HEK293 (cell line): ENCODE results near the gene ABCG4.

Source experiments
- CTCF ChIA-PET: fragments of 350-600 bp; formaldehyde crosslinking; extraction: SDS; loops from one replicate; lab custom pipeline; 2021; ENCODE audit warnings: antibody characterized with exemption; lab: Yijun Ruan, JAX
- POLR2A ChIA-PET: fragments of 300-600 bp; formaldehyde crosslinking; extraction: SDS; loops from one replicate; lab custom pipeline; 2020; ENCODE audit warnings: antibody characterized with exemption, inconsistent platforms; lab: Yijun Ruan, JAX
- H3K27ac ChIP-seq: fragments of 200-500 bp; sonication (Bioruptor generic); 2 replicates; pipeline ENCODE4 v1.5.1; 2014; ENCODE audit warnings: low read depth, low read length, control low read depth, inconsistent platforms; ENCODE audit errors: extremely low read depth
- H3K36me3 ChIP-seq, 2 experiments: fragments of 200-500 bp in 1 of 2; sonication (Bioruptor generic) in 1 of 2; 1 replicate in 1 of 2; 2 replicates in 1 of 2; pipeline ENCODE4 v1.5.1; 2014 to 2017; ENCODE audit warnings: inconsistent platforms in 2 of 2, low read length in 2 of 2; ENCODE audit not compliant: control insufficient read depth in 2 of 2, insufficient read depth in 1 of 2
- H3K4me1 ChIP-seq: fragments of 200-500 bp; sonication (Bioruptor generic); 2 replicates; pipeline ENCODE4 v1.5.1; 2014; ENCODE audit warnings: mild to moderate bottlenecking, low read length, inconsistent platforms; ENCODE audit not compliant: control insufficient read depth, insufficient read depth
- H3K4me3 ChIP-seq: 2 replicates; pipeline ENCODE4 v1.5.1; 2011; ENCODE audit warnings: low read depth, mild to moderate bottlenecking, control low read depth, low read length, moderate library complexity
- H3K9me3 ChIP-seq: fragments of 200-500 bp; sonication (Bioruptor generic); 2 replicates; pipeline ENCODE4 v1.5.1; 2014; ENCODE audit warnings: low read depth, low read length, inconsistent platforms; ENCODE audit not compliant: control insufficient read depth, insufficient read depth
- HOXA7 ChIP-seq: sonication (generic); formaldehyde crosslinking; IDR thresholded peaks from 2 replicates; pipeline ENCODE4 v1.8.1; 2022; ENCODE audit warnings: missing genetic modification reagents, borderline replicate concordance
- KLF16 ChIP-seq: fragments of 450-650 bp; formaldehyde crosslinking; IDR thresholded peaks from 2 replicates; pipeline ENCODE4 v1.5.1; 2017; ENCODE audit warnings: missing biosample characterization, missing genetic modification characterization
- MEIS1 ChIP-seq: sonication (generic); formaldehyde crosslinking; IDR thresholded peaks from 2 replicates; pipeline ENCODE4 v1.8.1; 2022; ENCODE audit warnings: missing genetic modification reagents, mild to moderate bottlenecking, borderline replicate concordance
- OVOL3 ChIP-seq: fragments of 450-650 bp; formaldehyde crosslinking; IDR thresholded peaks from 2 replicates; pipeline ENCODE4 v1.5.1; 2016; ENCODE audit warnings: missing biosample characterization, missing genetic modification characterization
- PRDM1 ChIP-seq: fragments of 450-650 bp; formaldehyde crosslinking; IDR thresholded peaks from 2 replicates; pipeline ENCODE4; 2016; ENCODE audit warnings: missing biosample characterization, missing genetic modification characterization
- SP3 ChIP-seq: fragments of 450-650 bp; formaldehyde crosslinking; IDR thresholded peaks from 2 replicates; pipeline ENCODE4 v1.5.1; 2016; ENCODE audit warnings: missing biosample characterization, missing genetic modification characterization
- ZBTB17 ChIP-seq: fragments of 450-650 bp; formaldehyde crosslinking; IDR thresholded peaks from 2 replicates; pipeline ENCODE4 v1.5.1; 2016; ENCODE audit warnings: missing biosample characterization, missing genetic modification characterization
- ZNF10 ChIP-seq: fragments of 450-650 bp; formaldehyde crosslinking; IDR thresholded peaks from 2 replicates; pipeline ENCODE4 v1.5.1; 2017; ENCODE audit warnings: missing biosample characterization, missing genetic modification characterization
- ZNF175 ChIP-seq: fragments of 450-650 bp; formaldehyde crosslinking; IDR thresholded peaks from 2 replicates; pipeline ENCODE4 v1.5.1; 2016; ENCODE audit warnings: missing biosample characterization, missing genetic modification characterization
- ZNF529 ChIP-seq: fragments of 450-650 bp; formaldehyde crosslinking; IDR thresholded peaks from 2 replicates; pipeline ENCODE4 v1.5.1; 2017; ENCODE audit warnings: missing genetic modification characterization, missing biosample characterization; ENCODE audit not compliant: insufficient replicate concordance
- ZNF530 ChIP-seq: fragments of 450-650 bp; formaldehyde crosslinking; IDR thresholded peaks from 2 replicates; pipeline ENCODE4 v1.5.1; 2016; ENCODE audit warnings: low read depth, missing biosample characterization, missing genetic modification characterization
- ZNF560 ChIP-seq: fragments of 450-650 bp; formaldehyde crosslinking; IDR thresholded peaks from 2 replicates; pipeline ENCODE4 v1.5.1; 2017; ENCODE audit warnings: missing biosample characterization, missing genetic modification characterization, borderline replicate concordance
- ZNF701 ChIP-seq: fragments of 450-650 bp; formaldehyde crosslinking; IDR thresholded peaks from 2 replicates; pipeline ENCODE4 v1.5.1; 2016; ENCODE audit warnings: missing biosample characterization, missing genetic modification characterization
- ZNF776 ChIP-seq: fragments of 450-650 bp; formaldehyde crosslinking; IDR thresholded peaks from 2 replicates; pipeline ENCODE4 v1.5.0; 2017; ENCODE audit warnings: missing biosample characterization, missing genetic modification characterization, borderline replicate concordance
- ZNF837 ChIP-seq: fragments of 450-650 bp; formaldehyde crosslinking; IDR thresholded peaks from 2 replicates; pipeline ENCODE4 v1.5.1; 2016; ENCODE audit warnings: missing biosample characterization, missing genetic modification characterization
- TF ChIP-seq, protein P1 (sequence below): fragments of 450-650 bp; formaldehyde crosslinking; IDR thresholded peaks from 2 replicates; pipeline ENCODE4 v1.5.1; 2016; ENCODE audit warnings: missing biosample characterization, missing genetic modification characterization, low read depth
- TF ChIP-seq, protein P2 (sequence below): fragments of 450-650 bp; IDR thresholded peaks from 2 replicates; pipeline ENCODE4 v1.5.1; 2018; ENCODE audit warnings: missing biosample characterization, missing genetic modification characterization
- TF ChIP-seq, protein P3 (sequence below): fragments of 450-650 bp; formaldehyde crosslinking; IDR thresholded peaks from 2 replicates; pipeline ENCODE4 v1.5.1; 2016; ENCODE audit warnings: missing biosample characterization, missing genetic modification characterization
- TF ChIP-seq, protein P4 (sequence below): fragments of 450-650 bp; formaldehyde crosslinking; IDR thresholded peaks from 2 replicates; pipeline ENCODE4 v1.5.1; 2017; ENCODE audit warnings: missing biosample characterization, missing genetic modification characterization
- TF ChIP-seq, protein P5 (sequence below): fragments of 450-650 bp; formaldehyde crosslinking; IDR thresholded peaks from 2 replicates; pipeline ENCODE4 v1.5.1; 2016; ENCODE audit warnings: missing biosample characterization, missing genetic modification characterization, borderline replicate concordance

Gene ABCG4

DNA sequence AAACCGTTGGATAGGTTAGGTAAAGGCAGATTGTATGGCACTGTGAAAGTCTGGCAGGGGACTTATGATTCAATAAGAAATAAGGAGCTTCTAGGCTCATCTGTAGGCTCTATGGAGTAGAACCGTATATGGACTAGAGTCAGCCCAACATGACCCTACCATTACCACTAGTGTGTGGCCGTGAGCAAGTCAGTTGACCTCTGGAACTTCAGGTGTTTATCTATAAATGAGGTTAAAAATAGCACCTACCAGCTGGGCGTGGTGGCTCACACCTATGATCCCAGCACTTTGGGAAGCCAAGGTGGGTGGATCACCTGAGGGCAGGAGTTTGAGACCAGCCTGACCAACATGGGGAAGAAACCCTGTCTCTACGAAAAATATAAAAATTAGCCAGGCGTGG is 23.0 kb upstream of the ABCG4 start:
- ChIA-PET POLR2A (no interaction called here), CTCF (interaction anchor here (0.6 to 0.8 kb wide), 2 partner anchors 40 to 198 kb away, joined by 3 to 5 read pairs; no protein-coding TSS in a partner anchor)
- Histone ChIP-seq H3K4me1 (peaks cover 4% of the 10 kb centered on the region; the same call in 1 of the 2 replicates), H3K27ac (no peak overlapping the region), H3K36me3 (peaks cover 10 to 22% of the 10 kb centered on the region in 2 experiments; a peak in 2 of 3 replicates), H3K9me3 (no peaks in the 10 kb centered on the region), H3K4me3 (no peak overlapping the region)
- no peak for TF ChIP-seq OVOL3
- no peak for TF ChIP-seq ZNF776 (tag by site-specific recombination)
- TF ChIP-seq KLF16 (tag by site-specific recombination), result no peak
- TF ChIP-seq ZNF10, result no peak
- TF ChIP-seq, protein P1, sequence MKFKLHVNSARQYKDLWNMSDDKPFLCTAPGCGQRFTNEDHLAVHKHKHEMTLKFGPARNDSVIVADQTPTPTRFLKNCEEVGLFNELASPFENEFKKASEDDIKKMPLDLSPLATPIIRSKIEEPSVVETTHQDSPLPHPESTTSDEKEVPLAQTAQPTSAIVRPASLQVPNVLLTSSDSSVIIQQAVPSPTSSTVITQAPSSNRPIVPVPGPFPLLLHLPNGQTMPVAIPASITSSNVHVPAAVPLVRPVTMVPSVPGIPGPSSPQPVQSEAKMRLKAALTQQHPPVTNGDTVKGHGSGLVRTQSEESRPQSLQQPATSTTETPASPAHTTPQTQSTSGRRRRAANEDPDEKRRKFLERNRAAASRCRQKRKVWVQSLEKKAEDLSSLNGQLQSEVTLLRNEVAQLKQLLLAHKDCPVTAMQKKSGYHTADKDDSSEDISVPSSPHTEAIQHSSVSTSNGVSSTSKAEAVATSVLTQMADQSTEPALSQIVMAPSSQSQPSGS (tag by site-specific recombination), result no peak

DNA sequence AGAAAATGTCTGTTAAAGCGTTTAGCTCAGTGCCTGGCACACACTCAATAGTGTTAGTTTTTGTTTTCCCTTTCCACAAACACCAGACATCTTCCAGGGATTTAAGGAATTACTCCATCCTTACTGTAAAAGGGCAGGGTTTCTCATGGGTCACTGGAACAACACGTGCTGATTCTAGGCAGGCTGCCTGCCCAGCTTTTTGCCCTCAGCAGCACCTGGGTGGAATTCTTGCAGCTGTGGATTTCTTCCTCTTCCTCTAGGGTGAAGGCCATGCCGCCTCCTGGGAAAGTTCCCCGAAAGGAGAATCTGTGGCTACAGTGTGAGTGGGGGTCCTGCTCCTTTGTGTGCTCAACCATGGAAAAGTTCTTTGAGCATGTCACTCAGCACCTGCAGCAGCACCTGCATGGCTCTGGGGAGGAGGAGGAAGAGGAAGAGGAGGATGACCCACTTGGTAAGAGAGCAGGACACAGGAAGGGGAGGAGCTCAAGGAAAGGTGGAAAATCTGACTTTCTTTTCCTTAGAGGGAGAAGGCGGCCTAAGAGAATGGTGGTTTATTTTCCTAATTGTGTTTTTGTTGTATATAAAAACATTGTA is 22.1 kb upstream of the ABCG4 start:
- H3K36me3 ChIP-seq, result peaks cover 14 to 32% of the 10 kb centered on the region in 2 experiments; a peak in 2 of 3 replicates
- H3K4me1 ChIP-seq, result peaks cover 4% of the 10 kb centered on the region; the same call in 1 of the 2 replicates
- CTCF ChIA-PET, result interaction anchor here (0.6 kb wide), 2 partner anchors 39 to 1381 kb away, joined by 3 to 5 read pairs; no protein-coding TSS in a partner anchor
- TF ChIP-seq ZNF175 (tag by site-specific recombination), result no peak
- TF ChIP-seq ZNF837, result no peak
- TF ChIP-seq, protein P2, sequence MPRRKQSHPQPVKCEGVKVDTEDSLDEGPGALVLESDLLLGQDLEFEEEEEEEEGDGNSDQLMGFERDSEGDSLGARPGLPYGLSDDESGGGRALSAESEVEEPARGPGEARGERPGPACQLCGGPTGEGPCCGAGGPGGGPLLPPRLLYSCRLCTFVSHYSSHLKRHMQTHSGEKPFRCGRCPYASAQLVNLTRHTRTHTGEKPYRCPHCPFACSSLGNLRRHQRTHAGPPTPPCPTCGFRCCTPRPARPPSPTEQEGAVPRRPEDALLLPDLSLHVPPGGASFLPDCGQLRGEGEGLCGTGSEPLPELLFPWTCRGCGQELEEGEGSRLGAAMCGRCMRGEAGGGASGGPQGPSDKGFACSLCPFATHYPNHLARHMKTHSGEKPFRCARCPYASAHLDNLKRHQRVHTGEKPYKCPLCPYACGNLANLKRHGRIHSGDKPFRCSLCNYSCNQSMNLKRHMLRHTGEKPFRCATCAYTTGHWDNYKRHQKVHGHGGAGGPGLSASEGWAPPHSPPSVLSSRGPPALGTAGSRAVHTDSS (tag by site-specific recombination), result peak; percentile 85
- no peak for TF ChIP-seq HOXA7
- peak; percentile 60 for TF ChIP-seq PRDM1
- H3K4me3 ChIP-seq, result no peak overlapping the region
- POLR2A ChIA-PET, result interaction anchor here (0.5 to 1.0 kb wide), 4 partner anchors 24 to 1043 kb away, joined by 3 to 5 read pairs (median 4); partner anchors contain the start of gene DPAGT1
- H3K9me3 ChIP-seq, result no peaks in the 10 kb centered on the region
- H3K27ac ChIP-seq, result no peak overlapping the region

DNA sequence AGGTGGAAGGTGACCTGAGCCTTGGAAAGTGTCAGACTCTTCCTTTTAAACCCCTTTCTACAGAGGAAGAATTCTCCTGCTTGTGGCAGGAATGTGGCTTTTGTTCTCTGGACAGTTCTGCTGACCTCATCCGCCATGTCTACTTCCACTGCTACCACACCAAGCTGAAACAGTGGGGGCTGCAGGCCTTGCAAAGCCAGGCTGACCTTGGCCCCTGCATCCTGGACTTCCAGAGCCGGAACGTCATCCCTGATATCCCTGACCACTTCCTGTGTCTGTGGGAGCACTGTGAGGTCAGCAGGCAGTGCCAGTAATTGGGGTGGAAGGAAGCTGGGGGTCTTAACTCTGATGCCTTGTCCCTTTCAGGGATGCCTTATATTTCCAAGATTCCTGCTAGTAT is 18.2 kb upstream of the ABCG4 start:
- no peak overlapping the region for H3K4me3 ChIP-seq
- ChIA-PET CTCF (interaction anchor here (1.0 kb wide), 1 partner anchor 9 kb away, joined by 3 read pairs; no protein-coding TSS in a partner anchor), POLR2A (no interaction called here)
- H3K27ac ChIP-seq, result no peak overlapping the region
- TF ChIP-seq ZBTB17 (tag by site-specific recombination), result no peak
- TF ChIP-seq ZNF10, result no peak
- no peak for TF ChIP-seq ZNF701 (tag by site-specific recombination)
- TF ChIP-seq, protein P3, sequence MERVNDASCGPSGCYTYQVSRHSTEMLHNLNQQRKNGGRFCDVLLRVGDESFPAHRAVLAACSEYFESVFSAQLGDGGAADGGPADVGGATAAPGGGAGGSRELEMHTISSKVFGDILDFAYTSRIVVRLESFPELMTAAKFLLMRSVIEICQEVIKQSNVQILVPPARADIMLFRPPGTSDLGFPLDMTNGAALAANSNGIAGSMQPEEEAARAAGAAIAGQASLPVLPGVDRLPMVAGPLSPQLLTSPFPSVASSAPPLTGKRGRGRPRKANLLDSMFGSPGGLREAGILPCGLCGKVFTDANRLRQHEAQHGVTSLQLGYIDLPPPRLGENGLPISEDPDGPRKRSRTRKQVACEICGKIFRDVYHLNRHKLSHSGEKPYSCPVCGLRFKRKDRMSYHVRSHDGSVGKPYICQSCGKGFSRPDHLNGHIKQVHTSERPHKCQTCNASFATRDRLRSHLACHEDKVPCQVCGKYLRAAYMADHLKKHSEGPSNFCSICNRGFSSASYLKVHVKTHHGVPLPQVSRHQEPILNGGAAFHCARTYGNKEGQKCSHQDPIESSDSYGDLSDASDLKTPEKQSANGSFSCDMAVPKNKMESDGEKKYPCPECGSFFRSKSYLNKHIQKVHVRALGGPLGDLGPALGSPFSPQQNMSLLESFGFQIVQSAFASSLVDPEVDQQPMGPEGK (tag by site-specific recombination), result no peak
- TF ChIP-seq, protein P4, sequence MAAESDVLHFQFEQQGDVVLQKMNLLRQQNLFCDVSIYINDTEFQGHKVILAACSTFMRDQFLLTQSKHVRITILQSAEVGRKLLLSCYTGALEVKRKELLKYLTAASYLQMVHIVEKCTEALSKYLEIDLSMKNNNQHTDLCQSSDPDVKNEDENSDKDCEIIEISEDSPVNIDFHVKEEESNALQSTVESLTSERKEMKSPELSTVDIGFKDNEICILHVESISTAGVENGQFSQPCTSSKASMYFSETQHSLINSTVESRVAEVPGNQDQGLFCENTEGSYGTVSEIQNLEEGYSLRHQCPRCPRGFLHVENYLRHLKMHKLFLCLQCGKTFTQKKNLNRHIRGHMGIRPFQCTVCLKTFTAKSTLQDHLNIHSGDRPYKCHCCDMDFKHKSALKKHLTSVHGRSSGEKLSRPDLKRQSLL (tag by site-specific recombination), result no peak
- TF ChIP-seq SP3 (tag by site-specific recombination), result no peak
- TF ChIP-seq, protein P5, sequence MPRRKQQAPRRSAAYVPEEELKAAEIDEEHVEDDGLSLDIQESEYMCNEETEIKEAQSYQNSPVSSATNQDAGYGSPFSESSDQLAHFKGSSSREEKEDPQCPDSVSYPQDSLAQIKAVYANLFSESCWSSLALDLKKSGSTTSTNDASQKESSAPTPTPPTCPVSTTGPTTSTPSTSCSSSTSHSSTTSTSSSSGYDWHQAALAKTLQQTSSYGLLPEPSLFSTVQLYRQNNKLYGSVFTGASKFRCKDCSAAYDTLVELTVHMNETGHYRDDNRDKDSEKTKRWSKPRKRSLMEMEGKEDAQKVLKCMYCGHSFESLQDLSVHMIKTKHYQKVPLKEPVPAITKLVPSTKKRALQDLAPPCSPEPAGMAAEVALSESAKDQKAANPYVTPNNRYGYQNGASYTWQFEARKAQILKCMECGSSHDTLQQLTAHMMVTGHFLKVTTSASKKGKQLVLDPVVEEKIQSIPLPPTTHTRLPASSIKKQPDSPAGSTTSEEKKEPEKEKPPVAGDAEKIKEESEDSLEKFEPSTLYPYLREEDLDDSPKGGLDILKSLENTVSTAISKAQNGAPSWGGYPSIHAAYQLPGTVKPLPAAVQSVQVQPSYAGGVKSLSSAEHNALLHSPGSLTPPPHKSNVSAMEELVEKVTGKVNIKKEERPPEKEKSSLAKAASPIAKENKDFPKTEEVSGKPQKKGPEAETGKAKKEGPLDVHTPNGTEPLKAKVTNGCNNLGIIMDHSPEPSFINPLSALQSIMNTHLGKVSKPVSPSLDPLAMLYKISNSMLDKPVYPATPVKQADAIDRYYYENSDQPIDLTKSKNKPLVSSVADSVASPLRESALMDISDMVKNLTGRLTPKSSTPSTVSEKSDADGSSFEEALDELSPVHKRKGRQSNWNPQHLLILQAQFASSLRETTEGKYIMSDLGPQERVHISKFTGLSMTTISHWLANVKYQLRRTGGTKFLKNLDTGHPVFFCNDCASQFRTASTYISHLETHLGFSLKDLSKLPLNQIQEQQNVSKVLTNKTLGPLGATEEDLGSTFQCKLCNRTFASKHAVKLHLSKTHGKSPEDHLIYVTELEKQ (tag by site-specific recombination), result no peak
- TF ChIP-seq MEIS1, result no peak
- no peak for TF ChIP-seq ZNF530 (tag by site-specific recombination)
- TF ChIP-seq ZNF560 (tag by site-specific recombination), result no peak
- no peak for TF ChIP-seq ZNF529 (tag by site-specific recombination)
- no peaks in the 10 kb centered on the region for H3K9me3 ChIP-seq
- peaks cover 10 to 55% of the 10 kb centered on the region in 2 experiments; a peak in 2 of 3 replicates for H3K36me3 ChIP-seq
- no peaks in the 10 kb centered on the region for H3K4me1 ChIP-seq
